Neural crest cell (in vitro differentiated cells): ENCODE results near the gene NSD1. TPM values are rescaled to one million over a fixed set of nuclear protein-coding genes. Genes with fewer than 3 reads are reported as not detected.

Experiments
- DNase-seq: peaks from one replicate; pipeline ENCODE4 v3.0.0; 2021; ENCODE audit warnings: low read depth, mixed read lengths, low spot score
- H3K27ac Mint-ChIP-seq: one replicate; pipeline ENCODE4 v1.8.0; 2021; ENCODE audit warnings: mild to moderate bottlenecking, mixed read lengths; ENCODE audit not compliant: unreplicated experiment
- H3K27me3 Mint-ChIP-seq: 2 replicates; pipeline ENCODE4 v1.8.0; 2021; ENCODE audit warnings: low read depth, mild to moderate bottlenecking, mixed read lengths
- H3K36me3 Mint-ChIP-seq: 2 replicates; pipeline ENCODE4 v1.8.0; 2021; ENCODE audit warnings: low read depth, mild to moderate bottlenecking, mixed read lengths
- H3K4me1 Mint-ChIP-seq: 2 replicates; pipeline ENCODE4 v1.8.0; 2021; ENCODE audit warnings: mixed read lengths
- H3K4me3 Mint-ChIP-seq: one replicate; pipeline ENCODE4 v1.8.0; 2021; ENCODE audit warnings: mild to moderate bottlenecking, mixed read lengths
- H3K9me3 Mint-ChIP-seq: 2 replicates; pipeline ENCODE4 v1.8.0; 2021; ENCODE audit warnings: mixed read lengths
- total RNA-seq: library from RNA; stranded (reverse); gene quantifications from 2 replicates; pipeline ENCODE4 v1.2.1, GENCODE V29; 2021
- TF ChIP-seq, protein P1 (sequence below): fragments of 200-600 bp; sonication (generic); conservative IDR thresholded peaks from 2 replicates; pipeline ENCODE4 v1.5.0; 2021; ENCODE audit warnings: antibody characterized with exemption, mild to moderate bottlenecking

NSD1 gene
- total RNA-seq, 1 donor from 2014 or later: 122 TPM

DNA sequence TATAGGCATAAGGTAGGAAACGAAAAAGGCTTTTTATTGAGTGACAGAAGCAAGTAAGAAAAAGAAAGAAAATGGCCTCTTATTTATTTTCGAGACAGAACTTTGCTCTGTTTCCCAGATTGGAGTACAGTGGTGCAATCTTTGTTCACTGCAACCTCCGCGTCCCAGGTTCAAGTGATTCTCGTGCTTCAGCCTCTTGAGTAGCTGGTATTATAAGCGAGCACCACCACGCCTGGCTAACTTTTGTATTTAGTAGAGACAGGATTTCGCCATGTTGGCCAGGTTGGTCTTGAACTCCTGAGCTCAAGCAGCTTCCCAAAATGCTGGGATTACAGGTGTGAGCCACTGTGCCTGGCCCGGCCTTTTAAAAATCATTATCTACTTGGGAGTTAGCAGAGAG is 70.7 kb downstream of the NSD1 start:
- H3K9me3 Mint-ChIP-seq: no peaks in the 10 kb centered on the region

DNA sequence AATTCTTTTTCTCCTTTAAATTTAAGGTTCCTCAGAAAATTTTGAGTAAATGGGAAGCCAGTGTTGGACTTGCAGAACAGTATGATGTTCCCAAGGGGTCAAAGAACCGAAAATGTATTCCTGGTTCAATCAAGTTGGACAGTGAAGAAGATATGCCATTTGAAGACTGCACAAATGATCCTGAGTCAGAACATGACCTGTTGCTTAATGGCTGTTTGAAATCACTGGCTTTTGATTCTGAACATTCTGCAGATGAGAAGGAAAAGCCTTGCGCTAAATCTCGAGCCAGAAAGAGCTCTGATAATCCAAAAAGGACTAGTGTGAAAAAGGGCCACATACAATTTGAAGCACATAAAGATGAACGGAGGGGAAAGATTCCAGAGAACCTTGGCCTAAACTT is 76.0 kb downstream of the NSD1 start:
- H3K4me3 Mint-ChIP-seq: no peak overlapping the region
- no peaks in the 10 kb centered on the region for H3K4me1 Mint-ChIP-seq
- no peaks in the 10 kb centered on the region for H3K27me3 Mint-ChIP-seq
- H3K9me3 Mint-ChIP-seq: no peaks in the 10 kb centered on the region
- no peak overlapping the region for H3K27ac Mint-ChIP-seq
- TF ChIP-seq, protein P1, sequence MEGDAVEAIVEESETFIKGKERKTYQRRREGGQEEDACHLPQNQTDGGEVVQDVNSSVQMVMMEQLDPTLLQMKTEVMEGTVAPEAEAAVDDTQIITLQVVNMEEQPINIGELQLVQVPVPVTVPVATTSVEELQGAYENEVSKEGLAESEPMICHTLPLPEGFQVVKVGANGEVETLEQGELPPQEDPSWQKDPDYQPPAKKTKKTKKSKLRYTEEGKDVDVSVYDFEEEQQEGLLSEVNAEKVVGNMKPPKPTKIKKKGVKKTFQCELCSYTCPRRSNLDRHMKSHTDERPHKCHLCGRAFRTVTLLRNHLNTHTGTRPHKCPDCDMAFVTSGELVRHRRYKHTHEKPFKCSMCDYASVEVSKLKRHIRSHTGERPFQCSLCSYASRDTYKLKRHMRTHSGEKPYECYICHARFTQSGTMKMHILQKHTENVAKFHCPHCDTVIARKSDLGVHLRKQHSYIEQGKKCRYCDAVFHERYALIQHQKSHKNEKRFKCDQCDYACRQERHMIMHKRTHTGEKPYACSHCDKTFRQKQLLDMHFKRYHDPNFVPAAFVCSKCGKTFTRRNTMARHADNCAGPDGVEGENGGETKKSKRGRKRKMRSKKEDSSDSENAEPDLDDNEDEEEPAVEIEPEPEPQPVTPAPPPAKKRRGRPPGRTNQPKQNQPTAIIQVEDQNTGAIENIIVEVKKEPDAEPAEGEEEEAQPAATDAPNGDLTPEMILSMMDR: no peak
- no peak for DNase-seq
- H3K36me3 Mint-ChIP-seq: peaks cover 24% of the 10 kb centered on the region

More for the DNA sequence above, 70.7 kb downstream of the NSD1 start:
- peaks cover 13% of the 10 kb centered on the region for H3K36me3 Mint-ChIP-seq
- no peak overlapping the region for H3K4me3 Mint-ChIP-seq
- no peaks in the 10 kb centered on the region for H3K27me3 Mint-ChIP-seq
- TF ChIP-seq, protein P1: no peak
- peak overlapping the region; percentile 1 for H3K27ac Mint-ChIP-seq
- DNase-seq: no peak
- H3K4me1 Mint-ChIP-seq: no peaks in the 10 kb centered on the region

DNA sequence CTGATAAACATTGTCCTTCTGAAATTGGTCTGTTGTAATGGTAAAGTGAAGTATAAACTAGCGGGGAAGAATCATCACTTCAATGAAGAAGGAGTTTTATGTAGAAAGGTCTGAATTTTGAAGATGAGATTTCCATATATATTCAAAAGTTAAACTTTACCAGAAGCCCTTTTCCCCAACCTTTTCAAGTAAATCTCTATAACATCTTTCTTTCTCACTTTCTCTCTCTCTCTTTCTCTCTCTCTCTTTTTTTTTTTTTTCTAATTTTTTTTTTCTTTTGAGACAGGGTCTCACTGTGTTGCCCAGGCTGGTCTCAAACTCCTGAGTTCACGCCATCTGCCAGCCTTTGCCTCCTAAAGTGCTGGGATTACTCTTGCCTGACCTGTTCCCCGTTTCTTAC is 78.7 kb downstream of the NSD1 start:
- DNase-seq: no peak
- Mint-ChIP-seq H3K4me1 (no peaks in the 10 kb centered on the region), H3K36me3 (peaks cover 29% of the 10 kb centered on the region), H3K9me3 (no peaks in the 10 kb centered on the region), H3K27me3 (no peaks in the 10 kb centered on the region), H3K4me3 (no peak overlapping the region), H3K27ac (peak overlapping the region; percentile 38)
- TF ChIP-seq, protein P1: no peak

DNA sequence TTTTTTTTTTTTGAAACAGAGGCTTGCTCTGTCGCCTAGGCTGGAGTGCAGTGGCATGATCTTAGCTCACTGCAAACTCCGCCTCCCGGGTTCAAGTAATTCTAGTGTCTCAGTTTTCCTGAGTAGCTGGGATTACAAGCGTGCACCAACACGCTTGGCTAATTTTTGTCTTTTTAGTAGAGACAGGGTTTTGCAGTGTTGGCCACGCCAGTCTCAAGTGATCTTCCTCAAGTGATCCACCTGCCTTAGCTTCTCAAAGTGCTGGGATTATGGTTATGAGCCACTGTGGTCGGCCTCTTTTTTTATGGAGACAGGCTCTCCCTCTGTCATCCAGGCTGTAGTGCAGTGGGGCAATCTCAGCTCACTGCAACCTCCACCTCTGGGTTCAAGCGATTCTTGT is 87.0 kb downstream of the NSD1 start:
- Mint-ChIP-seq H3K4me1 (peaks cover 4% of the 10 kb centered on the region), H3K36me3 (peaks cover 7% of the 10 kb centered on the region), H3K27ac (no peak overlapping the region), H3K27me3 (no peaks in the 10 kb centered on the region), H3K4me3 (no peak overlapping the region), H3K9me3 (no peaks in the 10 kb centered on the region)
- no peak for DNase-seq
- TF ChIP-seq, protein P1: no peak

DNA sequence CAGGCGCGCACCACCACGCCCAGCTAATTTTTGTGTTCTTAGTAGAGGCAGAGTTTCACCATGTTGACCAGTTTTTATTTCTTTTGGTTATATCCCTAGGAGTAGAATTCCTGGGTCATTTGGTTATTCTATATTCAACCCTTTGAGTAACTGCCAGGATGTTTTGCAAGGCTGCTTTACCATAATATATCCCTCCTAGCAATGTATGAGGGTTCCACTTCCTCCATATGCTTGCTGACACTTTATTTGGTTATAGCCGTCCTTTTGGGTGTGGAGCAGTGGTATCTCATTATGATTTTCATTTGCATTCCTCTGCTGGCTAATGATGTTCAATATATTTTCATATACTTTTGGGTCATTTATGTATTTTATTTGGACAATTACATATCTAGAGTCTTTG is 88.7 kb downstream of the NSD1 start:
- no peaks in the 10 kb centered on the region for H3K9me3 Mint-ChIP-seq
- no peaks in the 10 kb centered on the region for H3K27me3 Mint-ChIP-seq
- DNase-seq: no peak
- no peak overlapping the region for H3K27ac Mint-ChIP-seq
- H3K4me3 Mint-ChIP-seq: no peak overlapping the region
- TF ChIP-seq, protein P1: no peak
- H3K36me3 Mint-ChIP-seq: peaks cover 3% of the 10 kb centered on the region
- H3K4me1 Mint-ChIP-seq: peaks cover 4% of the 10 kb centered on the region

DNA sequence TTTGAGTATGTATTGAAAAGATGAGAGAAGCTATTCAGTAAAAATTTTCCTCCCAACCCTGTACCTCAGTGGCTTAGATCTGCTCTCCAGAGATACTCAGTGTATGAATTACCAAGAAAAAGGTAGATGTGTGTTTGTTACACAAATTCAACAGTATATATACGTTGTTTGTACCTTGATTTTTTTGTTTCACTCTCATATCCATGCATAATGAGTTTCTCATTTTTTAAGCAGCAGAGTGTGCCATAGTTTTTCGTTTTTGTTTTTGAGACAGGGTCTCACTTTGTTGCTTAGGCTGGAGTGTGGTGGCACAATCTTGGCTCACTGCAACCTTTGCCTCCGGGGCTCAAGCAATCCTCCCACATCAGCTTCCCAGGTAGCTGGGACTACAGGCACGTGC is 92.2 kb downstream of the NSD1 start:
- Mint-ChIP-seq H3K27ac (no peak overlapping the region), H3K4me3 (no peak overlapping the region), H3K36me3 (peaks cover 5% of the 10 kb centered on the region), H3K27me3 (no peaks in the 10 kb centered on the region), H3K4me1 (peaks cover 3% of the 10 kb centered on the region), H3K9me3 (no peaks in the 10 kb centered on the region)
- no peak for DNase-seq
- TF ChIP-seq, protein P1: no peak
